ENCODE data around the gene CFAP61. TPM values are rescaled to one million over a fixed set of nuclear protein-coding genes. Genes with fewer than 3 reads are reported as not detected.

Gene CFAP61
- total RNA-seq, 1 donor = not detected

- H3K4me1 ChIP-seq (ENCODE audit: insufficient read depth, low read length) = no peaks in the 10 kb centered on the region
- H2AFZ ChIP-seq (ENCODE audit: low read length) = no peak overlapping the region
- no peak overlapping the region for H3K27ac ChIP-seq (ENCODE audit: low read depth, low read length)
- no peak overlapping the region for H3K4me2 ChIP-seq (ENCODE audit: insufficient read depth, low read length)
- no peaks in the 10 kb centered on the region for H3K36me3 ChIP-seq (ENCODE audit: insufficient read depth, low read length)
- H3K27me3 ChIP-seq (ENCODE audit: insufficient read depth, low read length) = peaks cover 39% of the 10 kb centered on the region
- H3K4me3 ChIP-seq (ENCODE audit: insufficient read depth, low read length) = no peak overlapping the region
- no peaks in the 10 kb centered on the region for H4K20me1 ChIP-seq (ENCODE audit: insufficient read depth, low read length)
- no peak for TF ChIP-seq CTCF (IDR thresholded peaks at IDR 0.05; ENCODE audit: extremely low read depth, low read depth, low read length)
- no peaks in the 10 kb centered on the region for H3K9me3 ChIP-seq (ENCODE audit: low read depth, low read length)
- no peak for DNase-seq (ENCODE audit: insufficient read length, low spot score, missing footprints)
- no peaks in the 10 kb centered on the region for H3K79me2 ChIP-seq (ENCODE audit: insufficient read depth, low read length)
Measured at GRCh38 chr20:20358801-20359200, 306.5 kb downstream of the CFAP61 start.

GRCh38 chr20:20359628-20360027 lies 307.3 kb downstream of the CFAP61 start:
- TF ChIP-seq CTCF (IDR thresholded peaks at IDR 0.05; ENCODE audit: extremely low read depth, low read depth, low read length) = no peak
- Histone ChIP-seq H4K20me1 (ENCODE audit: insufficient read depth, low read length) (no peaks in the 10 kb centered on the region), H3K27me3 (ENCODE audit: insufficient read depth, low read length) (peaks cover 48% of the 10 kb centered on the region), H3K4me2 (ENCODE audit: insufficient read depth, low read length) (no peak overlapping the region), H3K4me1 (ENCODE audit: insufficient read depth, low read length) (no peaks in the 10 kb centered on the region), H3K27ac (ENCODE audit: low read depth, low read length) (no peak overlapping the region), H3K4me3 (ENCODE audit: insufficient read depth, low read length) (no peak overlapping the region), H3K9me3 (ENCODE audit: low read depth, low read length) (no peaks in the 10 kb centered on the region), H3K36me3 (ENCODE audit: insufficient read depth, low read length) (no peaks in the 10 kb centered on the region), H2AFZ (ENCODE audit: low read length) (no peak overlapping the region), H3K79me2 (ENCODE audit: insufficient read depth, low read length) (no peaks in the 10 kb centered on the region)
- no peak for DNase-seq (ENCODE audit: insufficient read length, low spot score, missing footprints)

- Histone ChIP-seq H3K4me1 (ENCODE audit: insufficient read depth, low read length) (no peaks in the 10 kb centered on the region), H3K4me2 (ENCODE audit: insufficient read depth, low read length) (no peak overlapping the region), H3K27me3 (ENCODE audit: insufficient read depth, low read length) (peaks cover 56% of the 10 kb centered on the region), H2AFZ (ENCODE audit: low read length) (no peak overlapping the region), H3K79me2 (ENCODE audit: insufficient read depth, low read length) (no peaks in the 10 kb centered on the region), H3K36me3 (ENCODE audit: insufficient read depth, low read length) (no peaks in the 10 kb centered on the region), H4K20me1 (ENCODE audit: insufficient read depth, low read length) (no peaks in the 10 kb centered on the region), H3K4me3 (ENCODE audit: insufficient read depth, low read length) (no peak overlapping the region), H3K9me3 (ENCODE audit: low read depth, low read length) (no peaks in the 10 kb centered on the region), H3K27ac (ENCODE audit: low read depth, low read length) (no peak overlapping the region)
- TF ChIP-seq CTCF (IDR thresholded peaks at IDR 0.05; ENCODE audit: extremely low read depth, low read depth, low read length) = peak; percentile 91
- peak; percentile 94 for DNase-seq (ENCODE audit: insufficient read length, low spot score, missing footprints)
Measured at GRCh38 chr20:20360464-20360863, 308.1 kb downstream of the CFAP61 start.

- H4K20me1 ChIP-seq (ENCODE audit: insufficient read depth, low read length) = no peaks in the 10 kb centered on the region
- H3K4me2 ChIP-seq (ENCODE audit: insufficient read depth, low read length) = no peak overlapping the region
- no peak overlapping the region for H3K27ac ChIP-seq (ENCODE audit: low read depth, low read length)
- TF ChIP-seq CTCF (IDR thresholded peaks at IDR 0.05; ENCODE audit: extremely low read depth, low read depth, low read length) = no peak
- H3K36me3 ChIP-seq (ENCODE audit: insufficient read depth, low read length) = no peaks in the 10 kb centered on the region
- H3K27me3 ChIP-seq (ENCODE audit: insufficient read depth, low read length) = peaks cover 74% of the 10 kb centered on the region
- no peaks in the 10 kb centered on the region for H3K79me2 ChIP-seq (ENCODE audit: insufficient read depth, low read length)
- no peak overlapping the region for H2AFZ ChIP-seq (ENCODE audit: low read length)
- no peak overlapping the region for H3K4me3 ChIP-seq (ENCODE audit: insufficient read depth, low read length)
- no peaks in the 10 kb centered on the region for H3K4me1 ChIP-seq (ENCODE audit: insufficient read depth, low read length)
- no peaks in the 10 kb centered on the region for H3K9me3 ChIP-seq (ENCODE audit: low read depth, low read length)
- DNase-seq (ENCODE audit: insufficient read length, low spot score, missing footprints) = no peak
Measured at GRCh38 chr20:20362774-20363433, 310.6 kb downstream of the CFAP61 start.

All from osteoblast (primary cell).